Retinal pigment epithelial cell (primary cell): ENCODE results near the gene CCDC159.
A peak's percentile ranks its signal among the peaks of the same experiment; 100 is the strongest.

Source experiments
- DNase-seq: peaks from one replicate; pipeline ENCODE4 v3.0.0-alpha.2; 2010; ENCODE audit warnings: low read depth
- H3K4me3 ChIP-seq: 2 replicates; pipeline ENCODE4 v1.5.1; 2011; ENCODE audit warnings: mild to moderate bottlenecking, low read length, control low read depth, moderate library complexity
- TF ChIP-seq, protein P1 (sequence below): conservative IDR thresholded peaks from 2 replicates; pipeline ENCODE4 v1.5.1; 2011; ENCODE audit warnings: low read depth, low read length, control low read depth, inconsistent platforms

Gene CCDC159

GRCh38 chr19:11355160-11356073 lies 9.1 kb downstream of the CCDC159 start, which contains the start of gene PLPPR2:
PLPPR2 (plus strand) TSS chr19:11355432; CDS start chr19:11357674, 2,242 bp downstream.
- TF ChIP-seq, protein P1, sequence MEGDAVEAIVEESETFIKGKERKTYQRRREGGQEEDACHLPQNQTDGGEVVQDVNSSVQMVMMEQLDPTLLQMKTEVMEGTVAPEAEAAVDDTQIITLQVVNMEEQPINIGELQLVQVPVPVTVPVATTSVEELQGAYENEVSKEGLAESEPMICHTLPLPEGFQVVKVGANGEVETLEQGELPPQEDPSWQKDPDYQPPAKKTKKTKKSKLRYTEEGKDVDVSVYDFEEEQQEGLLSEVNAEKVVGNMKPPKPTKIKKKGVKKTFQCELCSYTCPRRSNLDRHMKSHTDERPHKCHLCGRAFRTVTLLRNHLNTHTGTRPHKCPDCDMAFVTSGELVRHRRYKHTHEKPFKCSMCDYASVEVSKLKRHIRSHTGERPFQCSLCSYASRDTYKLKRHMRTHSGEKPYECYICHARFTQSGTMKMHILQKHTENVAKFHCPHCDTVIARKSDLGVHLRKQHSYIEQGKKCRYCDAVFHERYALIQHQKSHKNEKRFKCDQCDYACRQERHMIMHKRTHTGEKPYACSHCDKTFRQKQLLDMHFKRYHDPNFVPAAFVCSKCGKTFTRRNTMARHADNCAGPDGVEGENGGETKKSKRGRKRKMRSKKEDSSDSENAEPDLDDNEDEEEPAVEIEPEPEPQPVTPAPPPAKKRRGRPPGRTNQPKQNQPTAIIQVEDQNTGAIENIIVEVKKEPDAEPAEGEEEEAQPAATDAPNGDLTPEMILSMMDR, result no peak
- no peak for DNase-seq
- peak within 1 kb of the TSS; percentile 56 for H3K4me3 ChIP-seq

GRCh38 chr19:11356074-11356397 lies 9.7 kb downstream of the CCDC159 start:
- TF ChIP-seq, protein P1, result no peak
- DNase-seq, result no peak
- H3K4me3 ChIP-seq, result peak overlapping the region; percentile 56

DNA sequence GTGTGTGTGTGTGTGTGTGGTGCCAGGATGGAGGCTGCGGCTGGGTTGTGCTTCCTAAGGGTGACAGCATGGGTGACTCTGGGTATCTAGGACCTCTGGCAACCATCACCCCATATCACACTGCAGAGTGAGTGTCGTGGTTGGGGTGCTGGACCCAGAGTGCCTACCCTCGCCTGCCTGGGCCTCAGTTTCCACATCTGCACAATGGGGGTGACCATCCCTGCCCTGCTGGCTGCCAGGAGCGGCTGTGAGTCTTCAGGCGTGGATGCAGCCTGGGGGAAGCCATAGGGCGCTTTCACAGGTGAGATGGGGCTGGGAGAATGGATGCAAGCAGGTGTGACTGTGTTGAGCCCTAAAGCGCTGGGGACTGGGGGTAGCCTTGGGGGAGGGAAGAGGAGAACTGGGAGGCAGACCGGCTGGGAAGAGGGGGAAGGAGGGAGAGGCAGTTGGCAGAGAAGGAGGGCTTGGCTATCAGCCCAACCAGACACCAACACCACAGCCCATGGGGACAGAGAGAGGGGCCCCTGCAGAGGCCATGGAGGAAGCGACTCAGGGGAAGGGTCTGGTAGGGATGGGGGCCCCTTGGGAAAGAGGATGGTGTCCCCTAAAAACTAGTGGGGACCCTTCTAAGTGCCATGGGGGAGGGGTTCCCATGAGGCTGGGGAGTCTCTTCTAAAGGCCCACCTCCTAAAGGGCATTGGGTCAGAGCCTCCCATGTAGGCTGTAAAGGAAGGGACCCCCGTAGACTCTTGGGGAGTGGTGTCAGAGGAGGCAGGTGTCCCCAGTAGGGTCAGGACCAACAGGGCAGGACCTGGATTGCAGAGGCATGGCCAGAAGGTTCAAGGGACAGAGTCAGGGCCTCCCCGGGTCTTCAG lies 10.6 kb downstream of the CCDC159 start:
- TF ChIP-seq, protein P1, result no peak
- no peak overlapping the region for H3K4me3 ChIP-seq
- no peak for DNase-seq

- no peak overlapping the region for H3K4me3 ChIP-seq
- TF ChIP-seq, protein P1, result no peak
- DNase-seq, result no peak
These were observed 13.1 kb downstream of the CCDC159 start for GRCh38 chr19:11359421-11359820.

DNA sequence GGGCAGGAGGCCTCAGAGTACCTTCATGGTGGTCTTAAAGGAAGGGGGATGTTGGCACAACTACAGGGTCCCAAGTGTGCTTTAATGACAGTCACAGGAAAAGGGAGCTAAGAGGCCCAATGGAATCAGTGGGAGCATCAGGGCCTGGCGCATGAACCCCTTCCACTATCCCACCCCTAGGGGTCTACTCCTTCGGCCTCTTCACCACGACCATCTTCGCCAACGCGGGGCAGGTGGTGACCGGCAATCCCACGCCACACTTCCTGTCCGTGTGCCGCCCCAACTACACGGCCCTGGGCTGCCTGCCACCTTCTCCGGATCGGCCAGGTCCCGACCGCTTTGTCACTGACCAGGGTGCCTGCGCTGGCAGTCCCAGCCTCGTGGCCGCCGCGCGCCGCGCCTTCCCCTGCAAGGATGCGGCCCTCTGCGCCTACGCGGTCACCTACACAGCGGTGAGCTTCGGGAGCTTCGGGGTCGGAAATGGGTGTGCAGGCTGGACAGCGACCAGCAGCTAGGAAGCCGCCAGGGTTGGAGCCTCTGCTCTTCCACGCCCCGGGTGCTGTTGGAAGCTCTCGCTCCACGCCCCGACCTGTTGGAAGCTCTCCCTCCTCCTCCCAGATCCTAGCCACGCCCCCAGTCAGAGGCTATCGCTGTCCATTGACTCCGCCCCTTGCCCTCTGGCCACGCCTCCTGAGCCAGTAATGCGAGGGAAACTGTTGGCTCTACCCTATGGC lies 14.9 kb downstream of the CCDC159 start:
- no peak overlapping the region for H3K4me3 ChIP-seq
- no peak for DNase-seq
- TF ChIP-seq, protein P1, result no peak

DNA sequence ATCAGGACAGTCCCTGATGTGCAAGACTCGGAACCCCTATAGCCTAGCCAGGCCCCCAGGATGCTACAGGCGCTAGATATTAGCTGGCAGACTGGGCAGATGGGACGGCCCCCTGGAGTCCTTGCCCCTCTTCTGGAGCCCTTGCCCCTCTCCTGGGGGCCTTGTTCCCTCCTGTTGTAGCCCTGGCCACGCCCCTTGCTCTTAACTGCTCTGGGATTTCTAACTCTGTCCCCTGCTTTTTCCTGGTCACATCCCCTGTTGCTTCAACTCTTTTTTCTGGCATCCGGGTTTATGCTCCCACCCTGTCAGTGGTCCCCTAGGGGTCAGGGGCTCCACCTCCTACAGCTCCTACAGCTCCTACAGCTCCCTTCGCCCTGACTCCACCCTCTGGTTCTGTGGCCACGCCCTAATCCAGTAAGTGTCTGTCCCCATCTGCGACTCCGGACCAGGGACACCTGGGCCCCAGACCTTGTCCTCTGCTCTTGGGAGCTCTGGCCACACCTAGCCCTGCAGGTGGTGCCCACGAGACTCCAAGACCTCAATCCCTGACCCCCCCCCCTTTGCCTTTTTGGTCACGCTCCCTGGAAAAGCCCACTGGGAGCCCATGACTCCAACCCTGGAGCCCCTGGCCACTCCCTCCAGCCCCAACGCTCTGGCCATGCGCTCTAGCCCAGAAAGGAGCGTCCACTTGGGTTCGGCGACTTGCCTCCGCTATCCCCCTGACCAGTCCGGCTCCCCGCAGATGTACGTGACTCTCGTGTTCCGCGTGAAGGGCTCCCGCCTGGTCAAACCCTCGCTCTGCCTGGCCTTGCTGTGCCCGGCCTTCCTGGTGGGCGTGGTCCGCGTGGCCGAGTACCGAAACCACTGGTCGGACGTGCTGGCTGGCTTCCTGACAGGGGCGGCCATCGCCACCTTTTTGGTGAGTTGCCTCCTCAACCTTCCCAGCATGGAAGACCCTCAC lies 15.7 kb downstream of the CCDC159 start:
- no peak for DNase-seq
- no peak overlapping the region for H3K4me3 ChIP-seq
- TF ChIP-seq, protein P1, result no peak
